LNCaP clone FGC (cell line): ENCODE data around the gene TCTN2.

Experiments
- DNase-seq: peaks from one replicate; pipeline ENCODE4 v3.0.0-alpha.2; 2011; ENCODE audit warnings: low read depth
- H3K4me3 ChIP-seq: 2 replicates; pipeline ENCODE4 v1.5.1; 2011; ENCODE audit warnings: mild to moderate bottlenecking, low read depth, low read length, control low read depth
- TF ChIP-seq, protein P1 (sequence below): IDR thresholded peaks from 2 replicates; pipeline ENCODE4 v1.5.1; 2012; ENCODE audit warnings: mild to moderate bottlenecking; ENCODE audit not compliant: control insufficient read depth, insufficient read depth; ENCODE audit errors: extremely low read depth

TCTN2 gene

DNA sequence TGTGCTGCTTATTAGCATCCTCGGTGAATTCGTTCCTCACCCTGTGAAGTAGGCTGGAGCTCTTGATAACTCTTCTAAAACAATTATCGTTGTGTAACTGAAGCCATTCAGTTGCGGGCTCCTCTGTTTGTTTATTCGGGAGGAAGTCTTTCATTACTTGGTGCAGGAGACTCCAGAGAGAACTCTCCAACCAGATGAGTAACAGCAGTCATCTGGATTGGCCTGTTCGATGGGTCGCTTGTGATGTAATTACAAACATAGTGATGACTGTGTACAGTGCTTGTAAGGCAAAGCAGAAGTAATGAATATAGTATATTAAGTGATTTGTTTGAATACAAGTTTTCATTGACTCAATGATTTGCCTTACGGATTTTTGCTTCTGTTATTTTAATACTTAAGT lies 52.1 kb downstream of the TCTN2 start:
- TF ChIP-seq, protein P1, sequence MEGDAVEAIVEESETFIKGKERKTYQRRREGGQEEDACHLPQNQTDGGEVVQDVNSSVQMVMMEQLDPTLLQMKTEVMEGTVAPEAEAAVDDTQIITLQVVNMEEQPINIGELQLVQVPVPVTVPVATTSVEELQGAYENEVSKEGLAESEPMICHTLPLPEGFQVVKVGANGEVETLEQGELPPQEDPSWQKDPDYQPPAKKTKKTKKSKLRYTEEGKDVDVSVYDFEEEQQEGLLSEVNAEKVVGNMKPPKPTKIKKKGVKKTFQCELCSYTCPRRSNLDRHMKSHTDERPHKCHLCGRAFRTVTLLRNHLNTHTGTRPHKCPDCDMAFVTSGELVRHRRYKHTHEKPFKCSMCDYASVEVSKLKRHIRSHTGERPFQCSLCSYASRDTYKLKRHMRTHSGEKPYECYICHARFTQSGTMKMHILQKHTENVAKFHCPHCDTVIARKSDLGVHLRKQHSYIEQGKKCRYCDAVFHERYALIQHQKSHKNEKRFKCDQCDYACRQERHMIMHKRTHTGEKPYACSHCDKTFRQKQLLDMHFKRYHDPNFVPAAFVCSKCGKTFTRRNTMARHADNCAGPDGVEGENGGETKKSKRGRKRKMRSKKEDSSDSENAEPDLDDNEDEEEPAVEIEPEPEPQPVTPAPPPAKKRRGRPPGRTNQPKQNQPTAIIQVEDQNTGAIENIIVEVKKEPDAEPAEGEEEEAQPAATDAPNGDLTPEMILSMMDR, result no peak
- DNase-seq, result no peak
- H3K4me3 ChIP-seq, result no peak overlapping the region

DNA sequence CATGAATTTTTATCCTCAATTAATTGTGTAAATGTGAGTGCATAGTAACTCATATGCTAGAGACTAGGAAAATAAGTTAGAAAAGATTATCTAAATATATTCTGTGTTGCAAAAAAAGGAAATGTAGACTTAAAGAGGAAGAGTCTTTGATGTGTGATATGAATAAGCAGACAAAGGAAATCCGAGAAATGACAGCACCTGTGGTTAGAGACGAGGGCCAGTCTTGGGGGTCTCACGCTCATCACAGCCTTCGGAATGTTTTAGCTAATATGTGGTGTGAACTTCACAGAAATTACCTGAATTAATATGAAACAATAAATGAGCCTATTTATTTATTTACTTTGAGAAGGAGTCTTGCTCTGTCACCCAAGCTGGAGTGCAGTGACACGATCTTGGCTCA lies 52.9 kb downstream of the TCTN2 start:
- no peak for DNase-seq
- TF ChIP-seq, protein P1, result no peak
- no peak overlapping the region for H3K4me3 ChIP-seq

DNA sequence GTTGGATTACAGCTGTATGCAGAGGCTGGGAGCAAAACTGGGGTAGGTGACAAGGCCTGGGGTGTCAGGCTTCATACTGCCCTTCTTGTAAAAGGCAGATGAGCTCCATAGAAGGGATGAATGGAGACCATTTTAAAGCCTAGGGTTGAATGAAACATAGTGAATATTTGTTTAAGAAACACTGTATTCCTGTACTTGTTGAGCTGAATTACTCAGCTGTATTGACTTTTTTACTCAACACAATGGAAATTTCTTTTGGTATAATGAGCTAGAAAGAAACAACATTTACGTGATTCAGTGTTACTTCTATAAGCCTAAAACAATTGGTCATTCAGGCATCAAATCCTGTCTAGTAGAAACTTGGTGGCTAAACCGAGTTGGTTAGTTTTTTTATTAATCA lies 55.3 kb downstream of the TCTN2 start:
- no peak overlapping the region for H3K4me3 ChIP-seq
- TF ChIP-seq, protein P1, result no peak
- DNase-seq, result no peak

DNA sequence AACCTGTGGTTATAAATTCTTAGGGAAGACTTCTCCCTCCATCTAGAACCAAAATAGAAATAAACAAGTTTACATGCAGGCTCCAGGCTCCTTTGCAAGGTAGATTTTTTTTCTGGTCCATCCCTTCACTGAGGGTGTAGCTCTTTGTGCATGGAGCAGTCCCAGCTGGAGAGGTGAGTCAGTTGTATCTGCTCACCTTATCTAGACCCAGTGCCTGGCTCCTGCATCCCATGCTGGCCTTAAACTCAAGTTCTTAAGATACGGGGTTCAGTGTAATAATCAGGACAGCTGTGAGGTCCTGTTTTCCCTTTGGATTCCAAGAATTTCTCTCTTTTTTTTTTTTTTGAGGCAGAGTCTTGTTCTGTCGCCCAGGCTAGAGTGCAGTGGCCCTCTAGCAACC lies 56.0 kb downstream of the TCTN2 start:
- DNase-seq, result no peak
- H3K4me3 ChIP-seq, result no peak overlapping the region
- TF ChIP-seq, protein P1, result no peak

DNA sequence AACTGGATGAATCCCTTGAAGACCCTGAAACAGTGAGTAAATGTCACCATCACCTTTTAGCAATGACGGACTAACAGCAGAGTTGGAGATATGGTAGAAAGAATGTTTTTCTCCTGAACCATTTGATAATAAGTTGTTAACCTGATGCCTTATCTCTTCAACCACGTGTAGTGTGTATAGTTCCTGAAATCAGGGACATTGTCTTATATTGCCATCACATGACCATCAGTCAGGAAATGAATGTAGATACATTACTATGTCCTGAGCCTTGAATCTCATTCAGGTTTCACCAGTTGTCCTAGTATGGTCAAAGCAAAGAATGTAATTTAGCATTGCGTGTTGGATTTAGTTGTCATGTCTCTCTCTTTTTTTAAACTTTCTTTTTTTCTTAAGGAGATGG lies 57.0 kb downstream of the TCTN2 start:
- TF ChIP-seq, protein P1, result no peak
- no peak for DNase-seq
- no peak overlapping the region for H3K4me3 ChIP-seq

DNA sequence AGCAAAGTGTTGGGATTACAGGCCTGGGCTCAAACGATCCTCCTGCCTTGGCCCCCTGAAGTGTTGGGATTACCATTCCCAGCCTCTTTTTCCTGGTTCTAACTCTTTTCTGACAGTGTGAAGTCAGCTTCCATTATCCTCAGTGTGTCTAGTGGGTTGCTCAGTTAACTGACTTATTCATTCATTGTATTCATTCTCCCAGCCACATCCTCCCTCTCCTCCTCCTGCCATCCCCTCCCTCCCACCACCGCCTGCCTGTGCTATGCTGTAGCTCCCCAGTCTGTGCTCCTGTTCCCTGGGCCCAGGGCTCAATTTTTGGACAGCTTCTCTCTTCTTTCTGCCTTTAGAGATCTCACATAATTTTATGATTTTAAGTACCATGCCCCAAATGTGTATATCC lies 60.7 kb downstream of the TCTN2 start:
- no peak overlapping the region for H3K4me3 ChIP-seq
- TF ChIP-seq, protein P1, result no peak
- DNase-seq, result no peak

DNA sequence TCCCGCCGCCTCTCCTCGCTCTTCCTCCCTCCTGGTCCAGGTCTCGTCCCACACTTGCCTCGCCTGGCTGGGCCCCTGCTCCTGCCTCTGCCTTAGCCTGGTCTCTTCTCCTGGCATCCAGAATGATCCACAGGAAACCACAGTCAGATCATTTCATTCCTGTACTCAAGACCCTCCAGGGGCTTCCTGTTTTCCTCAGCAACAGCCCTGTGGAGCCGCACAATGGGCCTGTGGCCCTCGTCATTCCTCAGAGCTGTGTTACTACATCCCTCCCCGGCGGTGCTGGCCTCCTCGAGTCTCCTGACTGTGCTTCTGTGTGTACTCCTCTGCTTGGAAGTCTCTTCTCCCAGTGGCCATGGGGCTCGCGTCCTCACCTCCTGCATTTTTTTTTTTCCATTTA lies 61.3 kb downstream of the TCTN2 start:
- TF ChIP-seq, protein P1, result no peak
- no peak overlapping the region for H3K4me3 ChIP-seq
- no peak for DNase-seq
